Measurements from ENCODE around the gene RAMACL. TPM values are rescaled to one million over a fixed set of nuclear protein-coding genes. Genes with fewer than 3 reads are reported as not detected.

Gene RAMACL
- total and polyA plus RNA-seq, 2 of the 4 experiments (the other 2 are of a cell fraction) = 0.46 to 0.90 TPM

GRCh38 chr6:166588691-166589336 lies 2.3 kb upstream of the RAMACL start:
- Histone ChIP-seq H2AK5ac (ENCODE audit: low read depth, low read length) (no peak overlapping the region), H3K9ac (ENCODE audit: low read depth, low read length) (no peak overlapping the region), H3K27ac (ENCODE audit: insufficient read depth, low read length) (no peak overlapping the region), H3K79me1 (ENCODE audit: low read depth in 1 of 2, low read length in 2 of 2) (peaks cover 47 to 70% of the 10 kb centered on the region in 2 experiments), H4K5ac (ENCODE audit: low read depth, low read length) (no peak overlapping the region), H3K56ac (ENCODE audit: extremely low read depth, insufficient read depth, low read length) (no peak overlapping the region), H2BK15ac (ENCODE audit: low read depth, low read length) (peak overlapping the region; percentile 38; the same call in 1 of the 3 replicates), H2BK120ac (ENCODE audit: low read depth, low read length) (no peak overlapping the region), H3K23ac (ENCODE audit: low read depth, low read length) (no peak overlapping the region), H3K27me3 (ENCODE audit: control insufficient read depth, insufficient read depth, low read length) (no peaks in the 10 kb centered on the region), H3K4ac (ENCODE audit: low read depth, low read length) (0 out of 2 replicates have a peak overlapping the region, but pooled peaks have one; percentile 3), H3K4me3 (ENCODE audit: insufficient read depth, low read depth, low read length) (no peak overlapping the region), H3K9me1 (ENCODE audit: insufficient read depth, low read length) (peaks cover 14% of the 10 kb centered on the region; the same call in 1 of the 2 replicates), H3K18ac (ENCODE audit: low read depth, low read length) (no peak overlapping the region), H3K4me2 (ENCODE audit: low read depth, low read length) (no peak overlapping the region), H2AK9ac (replicated peaks; ENCODE audit: low read depth, low read length, poor library complexity) (no peak overlapping the region), H2BK5ac (ENCODE audit: low read depth, low read length, poor library complexity, severe bottlenecking) (no peak overlapping the region), H2AFZ (replicated peaks; ENCODE audit: low read length, poor library complexity) (no peak overlapping the region), H4K8ac (ENCODE audit: low read depth in 2 of 2, low read length in 2 of 2) (no peak overlapping the region), H2BK20ac (ENCODE audit: low read depth, low read length) (no peak overlapping the region), H4K91ac (ENCODE audit: insufficient read depth, low read depth, low read length) (no peak overlapping the region), H3K4me1 (ENCODE audit: control insufficient read depth, insufficient read depth, low read length) (peaks cover 29% of the 10 kb centered on the region), H3K9me3 (ENCODE audit: control insufficient read depth, insufficient read depth, low read length) (no peaks in the 10 kb centered on the region), H4K20me1 (ENCODE audit: insufficient read depth, low read length) (peaks cover 29% of the 10 kb centered on the region; the same call in 1 of the 2 replicates), H3K36me3 (ENCODE audit: control insufficient read depth, insufficient read depth, low read length) (peaks cover 10% of the 10 kb centered on the region; the same call in 1 of the 2 replicates), H3K14ac (replicated peaks; ENCODE audit: low read depth, low read length) (no peak overlapping the region)
- POLR2A ChIA-PET (ENCODE audit: unreplicated experiment) = no interaction called here
- TF ChIP-seq RAD21 (IDR thresholded peaks at IDR 0.05; ENCODE audit: low read length) (no peak), CTCF (conservative IDR thresholded peaks at IDR 0.05; ENCODE audit: low read depth, low read length) (no peak), ELK1 (IDR thresholded peaks at IDR 0.05; ENCODE audit: borderline replicate concordance, low read depth, low read length) (no peak), SMC3 (IDR thresholded peaks at IDR 0.05; ENCODE audit: low read depth, low read length) (no peak), CEBPB (IDR thresholded peaks at IDR 0.05; ENCODE audit: low read depth, low read length) (no peak), RFX5 (IDR thresholded peaks at IDR 0.05; ENCODE audit: low read depth, low read length) (no peak), FOS (IDR thresholded peaks at IDR 0.05; ENCODE audit: low read depth, low read length) (0 out of 2 replicates have a peak, but pooled peaks have one; percentile 15), RCOR1 (IDR thresholded peaks at IDR 0.05; ENCODE audit: insufficient replicate concordance, low read length) (no peak), MAFK (IDR thresholded peaks at IDR 0.05; ENCODE audit: low read depth, low read length) (no peak)
- dilution Hi-C loops (cut with HindIII; ENCODE audit: low sequenced_read_pairs, unreplicated experiment) = no loop called here
- no TSS peak for BruUV-seq (replicated peaks)
- CTCF ChIA-PET = interaction anchor here (0.6 to 0.7 kb wide), 2 partner anchors 278 to 409 kb away, joined by 3 read pairs; no protein-coding TSS in a partner anchor
- ATAC-seq (ENCODE audit: low read depth) (peak; percentile 79), DNase-seq (peak; percentile 76)
- in situ Hi-C loops (cut with MboI; ENCODE audit: low sequenced_read_pairs) = no loop called here
- WGBS, 2 experiments (ENCODE audit: extremely low coverage in 2 of 2, insufficient read length in 1 of 2) = 81% methylated on average over 3 of the region's 11 CpGs; no CpG with 5 or more reads in 1 of the 2 experiments
- intact Hi-C loops (cut with micrococcal nuclease) = no loop called here

All from IMR-90 (cell line).